ENCODE results near the gene TMEM132C. TPM values are rescaled to one million over a fixed set of nuclear protein-coding genes. Genes with fewer than 3 reads are reported as not detected.

Gene TMEM132C
- total and polyA plus RNA-seq, 2 of the 4 experiments (the other 2 are of a cell fraction) = not detected

DNA sequence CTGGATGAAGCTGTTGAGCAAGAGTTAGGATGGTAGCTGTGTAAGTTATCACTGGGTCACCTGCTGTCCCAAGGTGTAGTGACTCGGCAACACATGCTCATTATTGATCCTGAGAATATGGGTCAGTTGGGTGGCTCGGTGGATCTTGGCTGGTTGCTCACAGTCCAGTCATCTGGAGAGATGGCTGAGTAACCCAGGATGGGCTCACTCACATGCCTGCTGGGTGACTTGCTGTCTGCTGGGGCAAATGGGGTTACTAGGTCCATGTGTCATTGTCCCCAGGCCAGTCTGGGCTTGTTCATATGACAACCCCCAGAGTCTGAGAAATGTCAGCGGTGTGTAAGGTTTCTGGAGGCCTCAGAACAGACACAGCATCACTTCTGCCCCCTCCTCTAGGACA, 487.3 kb downstream of the TMEM132C start:
- TF ChIP-seq SMC3 (IDR thresholded peaks at IDR 0.05; ENCODE audit: low read depth, low read length) (no peak), NFE2L2 (IDR thresholded peaks at IDR 0.05; ENCODE audit: low read depth, low read length) (no peak), POLR2A (IDR thresholded peaks at IDR 0.05; ENCODE audit: low read depth, low read length) (no peak), RAD21 (IDR thresholded peaks at IDR 0.05; ENCODE audit: low read length) (no peak), FOS (IDR thresholded peaks at IDR 0.05; ENCODE audit: low read depth, low read length) (no peak), MAZ (IDR thresholded peaks at IDR 0.05; ENCODE audit: borderline replicate concordance, low read depth, low read length) (no peak), CEBPB (IDR thresholded peaks at IDR 0.05; ENCODE audit: low read depth, low read length) (no peak), MXI1 (IDR thresholded peaks at IDR 0.05; ENCODE audit: borderline replicate concordance, low read depth, low read length) (no peak), RFX5 (IDR thresholded peaks at IDR 0.05; ENCODE audit: low read depth, low read length) (no peak), RCOR1 (IDR thresholded peaks at IDR 0.05; ENCODE audit: insufficient replicate concordance, low read length) (no peak), MAFK (IDR thresholded peaks at IDR 0.05; ENCODE audit: low read depth, low read length) (no peak), BHLHE40 (IDR thresholded peaks at IDR 0.05; ENCODE audit: low read depth, low read length) (no peak), CHD1 (IDR thresholded peaks at IDR 0.05; ENCODE audit: low read depth, low read length) (no peak)
- TF ChIP-seq, protein P1, sequence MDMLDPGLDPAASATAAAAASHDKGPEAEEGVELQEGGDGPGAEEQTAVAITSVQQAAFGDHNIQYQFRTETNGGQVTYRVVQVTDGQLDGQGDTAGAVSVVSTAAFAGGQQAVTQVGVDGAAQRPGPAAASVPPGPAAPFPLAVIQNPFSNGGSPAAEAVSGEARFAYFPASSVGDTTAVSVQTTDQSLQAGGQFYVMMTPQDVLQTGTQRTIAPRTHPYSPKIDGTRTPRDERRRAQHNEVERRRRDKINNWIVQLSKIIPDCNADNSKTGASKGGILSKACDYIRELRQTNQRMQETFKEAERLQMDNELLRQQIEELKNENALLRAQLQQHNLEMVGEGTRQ (IDR thresholded peaks at IDR 0.05; ENCODE audit: low read depth, low read length) = no peak
- TF ChIP-seq, protein P2, sequence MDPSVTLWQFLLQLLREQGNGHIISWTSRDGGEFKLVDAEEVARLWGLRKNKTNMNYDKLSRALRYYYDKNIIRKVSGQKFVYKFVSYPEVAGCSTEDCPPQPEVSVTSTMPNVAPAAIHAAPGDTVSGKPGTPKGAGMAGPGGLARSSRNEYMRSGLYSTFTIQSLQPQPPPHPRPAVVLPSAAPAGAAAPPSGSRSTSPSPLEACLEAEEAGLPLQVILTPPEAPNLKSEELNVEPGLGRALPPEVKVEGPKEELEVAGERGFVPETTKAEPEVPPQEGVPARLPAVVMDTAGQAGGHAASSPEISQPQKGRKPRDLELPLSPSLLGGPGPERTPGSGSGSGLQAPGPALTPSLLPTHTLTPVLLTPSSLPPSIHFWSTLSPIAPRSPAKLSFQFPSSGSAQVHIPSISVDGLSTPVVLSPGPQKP (IDR thresholded peaks at IDR 0.05; ENCODE audit: borderline replicate concordance, low read depth, low read length) = no peak
- TF ChIP-seq, protein P3, sequence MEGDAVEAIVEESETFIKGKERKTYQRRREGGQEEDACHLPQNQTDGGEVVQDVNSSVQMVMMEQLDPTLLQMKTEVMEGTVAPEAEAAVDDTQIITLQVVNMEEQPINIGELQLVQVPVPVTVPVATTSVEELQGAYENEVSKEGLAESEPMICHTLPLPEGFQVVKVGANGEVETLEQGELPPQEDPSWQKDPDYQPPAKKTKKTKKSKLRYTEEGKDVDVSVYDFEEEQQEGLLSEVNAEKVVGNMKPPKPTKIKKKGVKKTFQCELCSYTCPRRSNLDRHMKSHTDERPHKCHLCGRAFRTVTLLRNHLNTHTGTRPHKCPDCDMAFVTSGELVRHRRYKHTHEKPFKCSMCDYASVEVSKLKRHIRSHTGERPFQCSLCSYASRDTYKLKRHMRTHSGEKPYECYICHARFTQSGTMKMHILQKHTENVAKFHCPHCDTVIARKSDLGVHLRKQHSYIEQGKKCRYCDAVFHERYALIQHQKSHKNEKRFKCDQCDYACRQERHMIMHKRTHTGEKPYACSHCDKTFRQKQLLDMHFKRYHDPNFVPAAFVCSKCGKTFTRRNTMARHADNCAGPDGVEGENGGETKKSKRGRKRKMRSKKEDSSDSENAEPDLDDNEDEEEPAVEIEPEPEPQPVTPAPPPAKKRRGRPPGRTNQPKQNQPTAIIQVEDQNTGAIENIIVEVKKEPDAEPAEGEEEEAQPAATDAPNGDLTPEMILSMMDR (conservative IDR thresholded peaks at IDR 0.05; ENCODE audit: low read depth, low read length) = no peak
- CTCF ChIA-PET = no interaction called here
- in situ Hi-C loops (cut with MboI; ENCODE audit: low sequenced_read_pairs) = no loop called here

More for the DNA sequence above, 487.3 kb downstream of the TMEM132C start:
- H3K4me3 ChIP-seq (ENCODE audit: insufficient read depth, low read depth, low read length) = no peak overlapping the region
- no peak overlapping the region for H4K91ac ChIP-seq (ENCODE audit: insufficient read depth, low read depth, low read length)
- 67% methylated on average over 1 of the region's 3 CpGs; no CpG with 5 or more reads in 1 of the 2 experiments for WGBS, 2 experiments (ENCODE audit: extremely low coverage in 2 of 2, insufficient read length in 1 of 2)
- H2BK120ac ChIP-seq (ENCODE audit: low read depth, low read length) = no peak overlapping the region
- H2BK5ac ChIP-seq (ENCODE audit: low read depth, low read length, poor library complexity, severe bottlenecking) = no peak overlapping the region
- dilution Hi-C loops (cut with HindIII; ENCODE audit: low sequenced_read_pairs, unreplicated experiment) (no loop called here), intact Hi-C loops (cut with micrococcal nuclease) (no loop called here)
- no peak overlapping the region for H2AFZ ChIP-seq (replicated peaks; ENCODE audit: low read length, poor library complexity)
- H3K23ac ChIP-seq (ENCODE audit: low read depth, low read length) = no peak overlapping the region
- no TSS peak for BruUV-seq (replicated peaks)
- H2AK9ac ChIP-seq (replicated peaks; ENCODE audit: low read depth, low read length, poor library complexity) = no peak overlapping the region
- no peak overlapping the region for H3K27ac ChIP-seq (ENCODE audit: insufficient read depth, low read length)
- no peak overlapping the region for H2BK15ac ChIP-seq (ENCODE audit: low read depth, low read length)
- ATAC-seq (ENCODE audit: low read depth) (no peak), DNase-seq (no peak)
- H4K8ac ChIP-seq (ENCODE audit: low read depth in 2 of 2, low read length in 2 of 2) = no peak overlapping the region
- H3K14ac ChIP-seq (replicated peaks; ENCODE audit: low read depth, low read length) = no peak overlapping the region
- H3K4ac ChIP-seq (ENCODE audit: low read depth, low read length) = no peak overlapping the region
- H3K79me1 ChIP-seq (ENCODE audit: low read depth in 1 of 2, low read length in 2 of 2) = no peaks in the 10 kb centered on the region
- POLR2A ChIA-PET (ENCODE audit: unreplicated experiment) = no interaction called here
- H3K9me1 ChIP-seq (ENCODE audit: insufficient read depth, low read length) = no peaks in the 10 kb centered on the region
- no peaks in the 10 kb centered on the region for H3K27me3 ChIP-seq (ENCODE audit: control insufficient read depth, insufficient read depth, low read length)
- no peaks in the 10 kb centered on the region for H3K4me1 ChIP-seq (ENCODE audit: control insufficient read depth, insufficient read depth, low read length)
- H3K36me3 ChIP-seq (ENCODE audit: control insufficient read depth, insufficient read depth, low read length) = no peaks in the 10 kb centered on the region
- H3K4me2 ChIP-seq (ENCODE audit: low read depth, low read length) = no peak overlapping the region
- H4K5ac ChIP-seq (ENCODE audit: low read depth, low read length) = no peak overlapping the region
- no peak overlapping the region for H3K9ac ChIP-seq (ENCODE audit: low read depth, low read length)
- H3K18ac ChIP-seq (ENCODE audit: low read depth, low read length) = no peak overlapping the region
- no peak overlapping the region for H3K56ac ChIP-seq (ENCODE audit: extremely low read depth, insufficient read depth, low read length)
- no peak overlapping the region for H2AK5ac ChIP-seq (ENCODE audit: low read depth, low read length)
- H2BK20ac ChIP-seq (ENCODE audit: low read depth, low read length) = no peak overlapping the region
- no peaks in the 10 kb centered on the region for H4K20me1 ChIP-seq (ENCODE audit: insufficient read depth, low read length)
- peaks cover 7% of the 10 kb centered on the region for H3K9me3 ChIP-seq (ENCODE audit: control insufficient read depth, insufficient read depth, low read length)

All from IMR-90 (cell line).